Measurements from ENCODE around the gene NKX6-2. TPM values are rescaled to one million over a fixed set of nuclear protein-coding genes. Genes with fewer than 3 reads are reported as not detected.
A peak's percentile ranks its signal among the peaks of the same experiment; 100 is the strongest.
"Not testable (repeated sequence)": the region's sequence is repeated elsewhere in the genome, so short reads cannot be mapped to it uniquely, and the experiment has no call there.

Gene NKX6-2
- total and polyA plus RNA-seq, 5 donors from 2014 or later, result 0.82 TPM; not detected in 4

- ATAC-seq (ENCODE audit: low read depth in 2 of 2), result no peak
- Histone ChIP-seq H3K27ac (ENCODE audit: insufficient read depth, low read length, poor library complexity, severe bottlenecking) (no peak overlapping the region), H3K4me3 (ENCODE audit: low read depth, low read length) (no peak overlapping the region), H3K36me3 (ENCODE audit: control insufficient read depth, insufficient read depth, low read length) (no peaks in the 10 kb centered on the region), H3K9me3 (ENCODE audit: control insufficient read depth in 2 of 2, low read length in 2 of 2) (no peaks in the 10 kb centered on the region), H3K4me1 (ENCODE audit: control insufficient read depth, insufficient read depth, low read length, poor library complexity, severe bottlenecking) (no peaks in the 10 kb centered on the region), H3K27me3 (ENCODE audit: control insufficient read depth, insufficient read depth, low read length) (no peaks in the 10 kb centered on the region)
- H3K9me3 Mint-ChIP-seq, result peaks cover 0 to 9% (median 0%) of the 10 kb centered on the region in 7 donors
- H3K4me3 Mint-ChIP-seq, result no peak overlapping the region
- no peak overlapping the region for H3K27ac Mint-ChIP-seq
- no peak for DNase-seq
- H3K4me1 Mint-ChIP-seq, result no peaks in the 10 kb centered on the region
- no peaks in the 10 kb centered on the region for H3K27me3 Mint-ChIP-seq
- H3K36me3 Mint-ChIP-seq, result no peaks in the 10 kb centered on the region
Measured at GRCh38 chr10:132827861-132828539, 42.1 kb upstream of the NKX6-2 start.

GRCh38 chr10:132827423-132827789, 41.5 kb upstream of the NKX6-2 start:
- Mint-ChIP-seq H3K4me1 (no peaks in the 10 kb centered on the region), H3K27ac (no peak overlapping the region), H3K4me3 (no peak overlapping the region), H3K36me3 (no peaks in the 10 kb centered on the region), H3K27me3 (no peaks in the 10 kb centered on the region), H3K9me3 (peaks cover 0 to 7% (median 0%) of the 10 kb centered on the region in 7 donors)
- no peaks in the 10 kb centered on the region for H3K9me3 ChIP-seq (ENCODE audit: control insufficient read depth in 2 of 2, low read length in 2 of 2)
- H3K36me3 ChIP-seq (ENCODE audit: control insufficient read depth, insufficient read depth, low read length), result no peaks in the 10 kb centered on the region
- ATAC-seq (ENCODE audit: low read depth in 2 of 2), result no peak
- H3K27ac ChIP-seq (ENCODE audit: insufficient read depth, low read length, poor library complexity, severe bottlenecking), result no peak overlapping the region
- H3K27me3 ChIP-seq (ENCODE audit: control insufficient read depth, insufficient read depth, low read length), result no peaks in the 10 kb centered on the region
- DNase-seq, result no peak
- no peaks in the 10 kb centered on the region for H3K4me1 ChIP-seq (ENCODE audit: control insufficient read depth, insufficient read depth, low read length, poor library complexity, severe bottlenecking)
- H3K4me3 ChIP-seq (ENCODE audit: low read depth, low read length), result no peak overlapping the region

GRCh38 chr10:132826524-132827422, 40.8 kb upstream of the NKX6-2 start:
- H3K27me3 Mint-ChIP-seq, result no peaks in the 10 kb centered on the region
- no peak overlapping the region for H3K4me3 Mint-ChIP-seq
- H3K9me3 ChIP-seq (ENCODE audit: control insufficient read depth in 2 of 2, low read length in 2 of 2), result no peaks in the 10 kb centered on the region
- no peaks in the 10 kb centered on the region for H3K27me3 ChIP-seq (ENCODE audit: control insufficient read depth, insufficient read depth, low read length)
- no peak overlapping the region for H3K4me3 ChIP-seq (ENCODE audit: low read depth, low read length)
- H3K36me3 Mint-ChIP-seq, result no peaks in the 10 kb centered on the region
- H3K27ac Mint-ChIP-seq, result no peak overlapping the region
- DNase-seq (no peak), ATAC-seq (ENCODE audit: low read depth in 2 of 2) (no peak)
- no peaks in the 10 kb centered on the region for H3K4me1 Mint-ChIP-seq
- H3K36me3 ChIP-seq (ENCODE audit: control insufficient read depth, insufficient read depth, low read length), result no peaks in the 10 kb centered on the region
- no peak overlapping the region for H3K27ac ChIP-seq (ENCODE audit: insufficient read depth, low read length, poor library complexity, severe bottlenecking)
- H3K9me3 Mint-ChIP-seq, result peaks cover 0 to 6% (median 0%) of the 10 kb centered on the region in 7 donors
- no peaks in the 10 kb centered on the region for H3K4me1 ChIP-seq (ENCODE audit: control insufficient read depth, insufficient read depth, low read length, poor library complexity, severe bottlenecking)

GRCh38 chr10:132825783-132826523, 40.0 kb upstream of the NKX6-2 start:
- H3K27me3 ChIP-seq (ENCODE audit: control insufficient read depth, insufficient read depth, low read length); H3K4me1 Mint-ChIP-seq; H3K27me3 Mint-ChIP-seq; H3K36me3 Mint-ChIP-seq; H3K27ac ChIP-seq (ENCODE audit: insufficient read depth, low read length, poor library complexity, severe bottlenecking); ATAC-seq (ENCODE audit: low read depth in 2 of 2); H3K4me3 ChIP-seq (ENCODE audit: low read depth, low read length); H3K9me3 Mint-ChIP-seq; H3K36me3 ChIP-seq (ENCODE audit: control insufficient read depth, insufficient read depth, low read length); H3K4me3 Mint-ChIP-seq; H3K4me1 ChIP-seq (ENCODE audit: control insufficient read depth, insufficient read depth, low read length, poor library complexity, severe bottlenecking); H3K9me3 ChIP-seq (ENCODE audit: control insufficient read depth in 2 of 2, low read length in 2 of 2); DNase-seq: not testable (repeated sequence)
- peak overlapping the region in 1 of 3 donors; percentile 87 for H3K27ac Mint-ChIP-seq

- no peaks in the 10 kb centered on the region for H3K36me3 Mint-ChIP-seq
- no peak overlapping the region for H3K4me3 Mint-ChIP-seq
- no peaks in the 10 kb centered on the region for H3K4me1 Mint-ChIP-seq
- H3K4me3 ChIP-seq (ENCODE audit: low read depth, low read length), result no peak overlapping the region
- ATAC-seq (ENCODE audit: low read depth in 2 of 2) (no peak), DNase-seq (no peak)
- H3K27ac Mint-ChIP-seq, result no peak overlapping the region
- H3K27me3 ChIP-seq (ENCODE audit: control insufficient read depth, insufficient read depth, low read length), result no peaks in the 10 kb centered on the region
- H3K9me3 Mint-ChIP-seq, result peaks cover 0 to 6% (median 0%) of the 10 kb centered on the region in 7 donors
- no peaks in the 10 kb centered on the region for H3K9me3 ChIP-seq (ENCODE audit: control insufficient read depth in 2 of 2, low read length in 2 of 2)
- no peaks in the 10 kb centered on the region for H3K27me3 Mint-ChIP-seq
- no peaks in the 10 kb centered on the region for H3K4me1 ChIP-seq (ENCODE audit: control insufficient read depth, insufficient read depth, low read length, poor library complexity, severe bottlenecking)
- H3K27ac ChIP-seq (ENCODE audit: insufficient read depth, low read length, poor library complexity, severe bottlenecking), result no peak overlapping the region
- no peaks in the 10 kb centered on the region for H3K36me3 ChIP-seq (ENCODE audit: control insufficient read depth, insufficient read depth, low read length)
Measured at GRCh38 chr10:132820056-132820455, 34.1 kb upstream of the NKX6-2 start.

GRCh38 chr10:132817701-132818211, 31.8 kb upstream of the NKX6-2 start:
- no peaks in the 10 kb centered on the region for H3K4me1 ChIP-seq (ENCODE audit: control insufficient read depth, insufficient read depth, low read length, poor library complexity, severe bottlenecking)
- H3K27ac ChIP-seq (ENCODE audit: insufficient read depth, low read length, poor library complexity, severe bottlenecking), result no peak overlapping the region
- H3K4me3 Mint-ChIP-seq, result no peak overlapping the region
- H3K4me1 Mint-ChIP-seq, result no peaks in the 10 kb centered on the region
- no peak overlapping the region for H3K27ac Mint-ChIP-seq
- DNase-seq (no peak), ATAC-seq (ENCODE audit: low read depth in 2 of 2) (no peak)
- H3K36me3 Mint-ChIP-seq, result no peaks in the 10 kb centered on the region
- no peaks in the 10 kb centered on the region for H3K27me3 ChIP-seq (ENCODE audit: control insufficient read depth, insufficient read depth, low read length)
- H3K4me3 ChIP-seq (ENCODE audit: low read depth, low read length), result no peak overlapping the region
- H3K9me3 Mint-ChIP-seq, result peaks cover 0 to 6% (median 0%) of the 10 kb centered on the region in 7 donors
- H3K9me3 ChIP-seq (ENCODE audit: control insufficient read depth in 2 of 2, low read length in 2 of 2), result no peaks in the 10 kb centered on the region
- no peaks in the 10 kb centered on the region for H3K36me3 ChIP-seq (ENCODE audit: control insufficient read depth, insufficient read depth, low read length)
- H3K27me3 Mint-ChIP-seq, result no peaks in the 10 kb centered on the region

GRCh38 chr10:132816718-132817117, 30.8 kb upstream of the NKX6-2 start:
- ATAC-seq (ENCODE audit: low read depth in 2 of 2), result no peak
- Mint-ChIP-seq H3K27me3 (no peaks in the 10 kb centered on the region), H3K4me3 (no peak overlapping the region), H3K4me1 (no peaks in the 10 kb centered on the region), H3K27ac (no peak overlapping the region), H3K9me3 (peaks cover 0 to 6% (median 0%) of the 10 kb centered on the region in 7 donors), H3K36me3 (no peaks in the 10 kb centered on the region)
- Histone ChIP-seq H3K27me3 (ENCODE audit: control insufficient read depth, insufficient read depth, low read length) (no peaks in the 10 kb centered on the region), H3K36me3 (ENCODE audit: control insufficient read depth, insufficient read depth, low read length) (no peaks in the 10 kb centered on the region), H3K4me1 (ENCODE audit: control insufficient read depth, insufficient read depth, low read length, poor library complexity, severe bottlenecking) (no peaks in the 10 kb centered on the region), H3K9me3 (ENCODE audit: control insufficient read depth in 2 of 2, low read length in 2 of 2) (no peaks in the 10 kb centered on the region), H3K27ac (ENCODE audit: insufficient read depth, low read length, poor library complexity, severe bottlenecking) (no peak overlapping the region), H3K4me3 (ENCODE audit: low read depth, low read length) (no peak overlapping the region)
- DNase-seq, result no peak
